ENCODE data around the gene YWHAQ. TPM values are rescaled to one million over a fixed set of nuclear protein-coding genes. Genes with fewer than 3 reads are reported as not detected.
A peak's percentile ranks its signal among the peaks of the same experiment; 100 is the strongest.

The YWHAQ gene
- total and polyA plus RNA-seq, 8 donors: 70.1 to 170 (median 152) TPM

GRCh38 chr2:9594366-9595054, 36.3 kb downstream of the YWHAQ start:
- intact Hi-C loops (cut with DNase I): no loop called here
- WGBS, 2 donors: 23% methylated on average over 2 of the region's 2 CpGs
- peaks cover 0 to 22% (median 13%) of the 10 kb centered on the region in 3 donors for H3K4me1 ChIP-seq
- H3K27me3 ChIP-seq: no peaks in the 10 kb centered on the region
- TF ChIP-seq CTCF (IDR thresholded peaks at IDR 0.05): no peak
- peak overlapping the region in 2 of 4 donors; percentile 29 to 36 for H3K27ac ChIP-seq
- FAIRE-seq (no peak), DNase-seq (peak in 2 of 6 donors; percentile 31 to 32), ATAC-seq (peak; percentile 79 to 93 (median 87))
- H3K4me3 ChIP-seq: no peak overlapping the region
- no peaks in the 10 kb centered on the region for H3K9me3 ChIP-seq
- peaks cover 0 to 6% (median 5%) of the 10 kb centered on the region in 3 donors for H3K36me3 ChIP-seq

- intact Hi-C loops (cut with DNase I): no loop called here
- Histone ChIP-seq H3K4me1 (peaks cover 0 to 22% (median 13%) of the 10 kb centered on the region in 3 donors), H3K4me3 (no peak overlapping the region), H3K36me3 (peaks cover 0 to 11% (median 6%) of the 10 kb centered on the region in 3 donors), H3K27ac (peak overlapping the region in 2 of 4 donors; percentile 29 to 36), H3K9me3 (no peaks in the 10 kb centered on the region), H3K27me3 (no peaks in the 10 kb centered on the region)
- FAIRE-seq: no peak
- TF ChIP-seq CTCF (IDR thresholded peaks at IDR 0.05): no peak
- ATAC-seq: no peak
- 87 to 93% methylated on average over 4 of the region's 4 CpGs for WGBS, 2 donors
- DNase-seq: no peak
Observed at GRCh38 chr2:9593925-9594324, 36.9 kb downstream of the YWHAQ start.

GRCh38 chr2:9592699-9593098, 38.1 kb downstream of the YWHAQ start:
- WGBS, 2 donors: 58 to 63% methylated on average over 3 of the region's 3 CpGs
- intact Hi-C loops (cut with DNase I): no loop called here
- ATAC-seq (peak; percentile 30 to 57 (median 56)), DNase-seq (no peak), FAIRE-seq (no peak)
- no peaks in the 10 kb centered on the region for H3K27me3 ChIP-seq
- no peaks in the 10 kb centered on the region for H3K9me3 ChIP-seq
- no peak overlapping the region for H3K4me3 ChIP-seq
- TF ChIP-seq CTCF (IDR thresholded peaks at IDR 0.05): no peak
- peaks cover 0 to 22% (median 13%) of the 10 kb centered on the region in 3 donors for H3K4me1 ChIP-seq
- H3K27ac ChIP-seq: no peak overlapping the region
- H3K36me3 ChIP-seq: peaks cover 0 to 20% (median 7%) of the 10 kb centered on the region in 3 donors

- WGBS, 2 donors: 82 to 85% methylated on average over 3 of the region's 3 CpGs
- no peaks in the 10 kb centered on the region for H3K27me3 ChIP-seq
- H3K4me3 ChIP-seq: no peak overlapping the region
- intact Hi-C loops (cut with DNase I): no loop called here
- peaks cover 0 to 33% (median 11%) of the 10 kb centered on the region in 3 donors for H3K36me3 ChIP-seq
- peaks cover 0 to 16% (median 13%) of the 10 kb centered on the region in 3 donors for H3K4me1 ChIP-seq
- ATAC-seq (no peak), FAIRE-seq (no peak), DNase-seq (no peak)
- TF ChIP-seq CTCF (IDR thresholded peaks at IDR 0.05): no peak
- no peaks in the 10 kb centered on the region for H3K9me3 ChIP-seq
- no peak overlapping the region for H3K27ac ChIP-seq
Observed at GRCh38 chr2:9590641-9591040, 40.2 kb downstream of the YWHAQ start.

DNA sequence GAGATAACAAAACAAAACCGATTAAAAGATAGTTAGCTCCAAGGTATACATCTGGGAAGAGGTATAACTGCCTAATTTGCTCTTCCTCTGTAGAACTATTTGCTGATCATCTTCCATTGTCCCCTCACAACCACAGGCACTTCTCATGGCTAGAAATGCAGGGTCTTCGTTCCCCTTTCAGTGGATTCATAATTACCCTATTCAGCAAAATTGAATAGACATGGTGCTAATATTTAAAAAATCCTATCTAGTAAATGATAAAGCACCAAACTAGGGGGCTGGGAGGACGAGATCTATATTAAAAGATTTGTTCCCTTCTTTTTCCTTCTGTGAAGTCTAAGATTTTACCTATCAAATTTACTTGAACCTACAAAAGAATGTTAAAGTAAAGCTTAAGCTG, 44.3 kb downstream of the YWHAQ start:
- no peaks in the 10 kb centered on the region for H3K27me3 ChIP-seq
- intact Hi-C loops (cut with DNase I): no loop called here
- FAIRE-seq (no peak), ATAC-seq (no peak), DNase-seq (no peak)
- peaks cover 0 to 50% (median 17%) of the 10 kb centered on the region in 3 donors for H3K36me3 ChIP-seq
- TF ChIP-seq CTCF (IDR thresholded peaks at IDR 0.05): no peak
- H3K9me3 ChIP-seq: no peaks in the 10 kb centered on the region
- H3K4me1 ChIP-seq: no peaks in the 10 kb centered on the region
- H3K27ac ChIP-seq: no peak overlapping the region
- H3K4me3 ChIP-seq: no peak overlapping the region
- WGBS, 2 donors: 75 to 81% methylated on average over 3 of the region's 3 CpGs

All from pancreas (tissue), 10 donors.